ENCODE data around the gene ZNF43. TPM values are rescaled to one million over a fixed set of nuclear protein-coding genes. Genes with fewer than 3 reads are reported as not detected.
A peak's percentile ranks its signal among the peaks of the same experiment; 100 is the strongest.

ZNF43 gene
- total and polyA plus RNA-seq, 2 of the 13 experiments (the other 11 are each of a cell fraction or from before 2014, with no cell fraction given) = 2.9 to 8.5 TPM

DNA sequence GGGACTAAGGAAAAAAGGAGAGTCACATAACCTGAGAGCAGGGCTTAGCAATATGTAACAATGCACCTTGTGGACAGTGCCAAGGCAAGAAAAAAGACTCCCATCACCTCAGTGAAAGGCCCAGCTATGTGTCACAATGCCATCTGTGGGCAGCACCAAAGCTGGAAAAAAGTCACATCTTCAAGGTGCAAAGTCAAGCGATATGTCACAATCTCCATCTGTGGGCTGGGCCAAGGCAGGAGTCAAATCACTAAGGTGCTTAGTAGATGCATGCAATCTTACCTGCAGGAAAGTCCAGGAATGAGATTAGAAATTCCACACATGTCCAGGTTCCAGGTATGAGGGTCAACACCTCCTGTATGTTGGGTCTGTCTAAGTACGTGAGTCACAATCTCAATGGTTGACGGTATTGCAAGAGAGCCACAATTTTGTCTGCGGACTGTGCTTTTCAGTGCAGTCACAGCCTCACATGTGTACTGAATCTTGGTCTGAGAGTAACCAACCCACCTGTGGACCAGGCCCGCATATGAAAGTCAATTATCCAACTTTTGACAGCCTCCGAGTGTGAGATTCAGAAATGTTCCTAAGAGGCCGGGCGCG lies 14.8 kb upstream of the ZNF43 start:
- no peak overlapping the region for H2AFZ ChIP-seq (ENCODE audit: low read length)
- H3K4me3 ChIP-seq (replicated peaks in 1 of 3; ENCODE audit: insufficient read depth in 1 of 3, low read depth in 2 of 3, low read length in 3 of 3) = peak overlapping the region; percentile 65 to 84 (median 65); a peak in 5 of 6 replicates
- no peaks in the 10 kb centered on the region for H3K79me2 ChIP-seq (ENCODE audit: insufficient read depth, low read length)
- peak overlapping the region; percentile 51 for H3K4me2 ChIP-seq (ENCODE audit: low read depth, low read length)
- TF ChIP-seq MIER2 (CRISPR knock-in tag; IDR thresholded peaks at IDR 0.05) (no peak), ISL2 (CRISPR knock-in tag; IDR thresholded peaks at IDR 0.05) (no peak), MED8 (CRISPR knock-in tag; IDR thresholded peaks at IDR 0.05; ENCODE audit: insufficient replicate concordance) (no peak), NFE2 (CRISPR knock-in tag; IDR thresholded peaks at IDR 0.05) (no peak), AGO2 (optimal IDR thresholded peaks at IDR 0.05; ENCODE audit: low read depth, low read length) (no peak)
- CTCF ChIA-PET (ENCODE audit: low intra/inter-chr PET ratio, low total read pairs) = no interaction called here
- POLR2A ChIA-PET = interaction anchor here (3.3 kb wide), 1 partner anchor 15 kb away, joined by 26 read pairs; the partner anchor contains the start of gene ZNF43
- H3K36me3 ChIP-seq (replicated peaks in 1 of 2; ENCODE audit: control insufficient read depth in 1 of 2, insufficient read depth in 2 of 2, low read length in 2 of 2) = no peaks in the 10 kb centered on the region
- WGBS (ENCODE audit: low lambda C conversion rate) = 89% methylated on average over 8 of the region's 9 CpGs
- H4K20me1 ChIP-seq (ENCODE audit: insufficient read depth, low read length) = no peaks in the 10 kb centered on the region
- DNase-seq (ENCODE audit: low spot score) = no peak
- FAIRE-seq = no peak
- intact Hi-C loops (cut with micrococcal nuclease; ENCODE audit: unreplicated experiment) = no loop called here
- no peak for ATAC-seq
- H3K27ac ChIP-seq (ENCODE audit: extremely low read length, insufficient read depth, low read length) = no peak overlapping the region
- no peaks in the 10 kb centered on the region; a peak in 1 of 5 replicates for H3K27me3 ChIP-seq (ENCODE audit: control insufficient read depth in 1 of 2, insufficient read depth in 2 of 2, low read length in 2 of 2)
- peak overlapping the region; percentile 76; the same call in 1 of the 2 replicates for H3K9ac ChIP-seq (ENCODE audit: insufficient read depth, low read depth, low read length)
- H3K9me3 ChIP-seq (ENCODE audit: low read length) = peaks cover 51% of the 10 kb centered on the region
- H3K4me1 ChIP-seq (ENCODE audit: insufficient read depth, low read length) = peaks cover 10% of the 10 kb centered on the region
- BruUV-seq (replicated peaks) = TSS peak; percentile 61
- in situ Hi-C loops (cut with HindIII; ENCODE audit: extremely low pct_ligation_motif_present, low pct_unique_long_range_greater_than_20kb) = no loop called here

DNA sequence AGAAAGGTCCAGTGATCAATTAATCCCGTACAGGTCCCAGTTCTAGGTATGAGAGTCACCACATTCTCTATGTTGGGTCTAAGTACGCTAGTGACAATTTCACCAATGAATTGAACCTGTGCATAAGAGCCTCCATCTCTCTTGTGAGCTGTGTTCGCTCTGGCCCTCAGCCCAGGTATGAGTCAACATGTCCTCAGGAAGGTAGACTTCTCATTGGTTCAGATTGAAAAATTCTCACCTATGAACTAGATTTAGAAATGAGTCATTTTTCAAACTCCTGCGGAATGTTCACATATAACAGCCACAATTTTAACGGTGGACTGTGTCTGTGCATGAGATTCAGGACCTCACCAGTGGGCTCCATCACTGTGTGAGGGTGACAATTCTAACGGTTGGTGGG lies 12.7 kb upstream of the ZNF43 start:
- H3K9ac ChIP-seq (ENCODE audit: insufficient read depth, low read depth, low read length) = no peak overlapping the region
- DNase-seq (ENCODE audit: low spot score) = no peak
- H2AFZ ChIP-seq (ENCODE audit: low read length) = no peak overlapping the region
- intact Hi-C loops (cut with micrococcal nuclease; ENCODE audit: unreplicated experiment) (no loop called here), in situ Hi-C loops (cut with HindIII; ENCODE audit: extremely low pct_ligation_motif_present, low pct_unique_long_range_greater_than_20kb) (no loop called here)
- POLR2A ChIA-PET = no interaction called here
- H3K27ac ChIP-seq (ENCODE audit: extremely low read length, insufficient read depth, low read length) = no peak overlapping the region
- H3K4me3 ChIP-seq (replicated peaks in 1 of 3; ENCODE audit: insufficient read depth in 1 of 3, low read depth in 2 of 3, low read length in 3 of 3) = no peak overlapping the region
- BruUV-seq (replicated peaks) = no TSS peak
- CTCF ChIA-PET (ENCODE audit: low intra/inter-chr PET ratio, low total read pairs) = no interaction called here
- ATAC-seq = no peak
- WGBS (ENCODE audit: low lambda C conversion rate) = 60% methylated on average over 4 of the region's 6 CpGs
- no peaks in the 10 kb centered on the region; a peak in 1 of 5 replicates for H3K27me3 ChIP-seq (ENCODE audit: control insufficient read depth in 1 of 2, insufficient read depth in 2 of 2, low read length in 2 of 2)
- FAIRE-seq = no peak
- H3K79me2 ChIP-seq (ENCODE audit: insufficient read depth, low read length) = no peaks in the 10 kb centered on the region
- no peak overlapping the region for H3K4me2 ChIP-seq (ENCODE audit: low read depth, low read length)
- H4K20me1 ChIP-seq (ENCODE audit: insufficient read depth, low read length) = no peaks in the 10 kb centered on the region
- H3K4me1 ChIP-seq (ENCODE audit: insufficient read depth, low read length) = peaks cover 10% of the 10 kb centered on the region
- peaks cover 0 to 3% of the 10 kb centered on the region in 2 experiments; a peak in 1 of 5 replicates for H3K36me3 ChIP-seq (replicated peaks in 1 of 2; ENCODE audit: control insufficient read depth in 1 of 2, insufficient read depth in 2 of 2, low read length in 2 of 2)
- H3K9me3 ChIP-seq (ENCODE audit: low read length) = peaks cover 59% of the 10 kb centered on the region
- TF ChIP-seq, protein P1, sequence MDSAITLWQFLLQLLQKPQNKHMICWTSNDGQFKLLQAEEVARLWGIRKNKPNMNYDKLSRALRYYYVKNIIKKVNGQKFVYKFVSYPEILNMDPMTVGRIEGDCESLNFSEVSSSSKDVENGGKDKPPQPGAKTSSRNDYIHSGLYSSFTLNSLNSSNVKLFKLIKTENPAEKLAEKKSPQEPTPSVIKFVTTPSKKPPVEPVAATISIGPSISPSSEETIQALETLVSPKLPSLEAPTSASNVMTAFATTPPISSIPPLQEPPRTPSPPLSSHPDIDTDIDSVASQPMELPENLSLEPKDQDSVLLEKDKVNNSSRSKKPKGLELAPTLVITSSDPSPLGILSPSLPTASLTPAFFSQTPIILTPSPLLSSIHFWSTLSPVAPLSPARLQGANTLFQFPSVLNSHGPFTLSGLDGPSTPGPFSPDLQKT (CRISPR knock-in tag; IDR thresholded peaks at IDR 0.05; ENCODE audit: borderline replicate concordance) = no peak
- TF ChIP-seq BCL6 (CRISPR knock-in tag; IDR thresholded peaks at IDR 0.05) (no peak), ASH2L (IDR thresholded peaks at IDR 0.05; ENCODE audit: insufficient read length, low read depth, low read length) (no peak), ZNF558 (CRISPR knock-in tag; IDR thresholded peaks at IDR 0.05; ENCODE audit: borderline replicate concordance) (no peak), KMT2B (CRISPR knock-in tag; IDR thresholded peaks at IDR 0.05) (no peak), ZNF337 (CRISPR knock-in tag; IDR thresholded peaks at IDR 0.05; ENCODE audit: borderline replicate concordance, low read depth) (no peak), TMF1 (CRISPR knock-in tag; IDR thresholded peaks at IDR 0.05; ENCODE audit: low read depth) (no peak), ZNF292 (CRISPR knock-in tag; IDR thresholded peaks at IDR 0.05; ENCODE audit: borderline replicate concordance, low read depth) (no peak)
- TF ChIP-seq, protein P2, sequence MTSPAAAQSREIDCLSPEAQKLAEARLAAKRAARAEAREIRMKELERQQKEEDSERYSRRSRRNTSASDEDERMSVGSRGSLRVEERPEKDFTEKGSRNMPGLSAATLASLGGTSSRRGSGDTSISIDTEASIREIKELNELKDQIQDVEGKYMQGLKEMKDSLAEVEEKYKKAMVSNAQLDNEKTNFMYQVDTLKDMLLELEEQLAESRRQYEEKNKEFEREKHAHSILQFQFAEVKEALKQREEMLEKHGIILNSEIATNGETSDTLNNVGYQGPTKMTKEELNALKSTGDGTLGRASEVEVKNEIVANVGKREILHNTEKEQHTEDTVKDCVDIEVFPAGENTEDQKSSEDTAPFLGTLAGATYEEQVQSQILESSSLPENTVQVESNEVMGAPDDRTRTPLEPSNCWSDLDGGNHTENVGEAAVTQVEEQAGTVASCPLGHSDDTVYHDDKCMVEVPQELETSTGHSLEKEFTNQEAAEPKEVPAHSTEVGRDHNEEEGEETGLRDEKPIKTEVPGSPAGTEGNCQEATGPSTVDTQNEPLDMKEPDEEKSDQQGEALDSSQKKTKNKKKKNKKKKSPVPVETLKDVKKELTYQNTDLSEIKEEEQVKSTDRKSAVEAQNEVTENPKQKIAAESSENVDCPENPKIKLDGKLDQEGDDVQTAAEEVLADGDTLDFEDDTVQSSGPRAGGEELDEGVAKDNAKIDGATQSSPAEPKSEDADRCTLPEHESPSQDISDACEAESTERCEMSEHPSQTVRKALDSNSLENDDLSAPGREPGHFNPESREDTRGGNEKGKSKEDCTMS (CRISPR knock-in tag; conservative IDR thresholded peaks at IDR 0.05) = no peak
